HL-60 (cell line): ENCODE results near the gene SLC25A48.

Experiments used
- GABPA ChIP-seq: IDR thresholded peaks from 2 replicates; pipeline ENCODE4 v1.6.1; 2012; ENCODE audit warnings: low read depth
- POLR2AphosphoS5 ChIP-seq: IDR thresholded peaks from 2 replicates; pipeline ENCODE4 v1.6.1; 2012; ENCODE audit warnings: low read depth
- SPI1 ChIP-seq: IDR thresholded peaks from 2 replicates; pipeline ENCODE4 v1.6.1; 2012; ENCODE audit warnings: low read depth, mild to moderate bottlenecking, borderline replicate concordance
- TF ChIP-seq, protein P1 (sequence below): IDR thresholded peaks from one replicate; pipeline ENCODE4 v1.5.1; 2011; ENCODE audit warnings: low read length, control low read depth, inconsistent platforms; ENCODE audit not compliant: insufficient read depth
- TF ChIP-seq, protein P2 (sequence below): IDR thresholded peaks from 2 replicates; pipeline ENCODE4 v1.6.1; 2012; ENCODE audit warnings: low read depth; ENCODE audit not compliant: insufficient replicate concordance

DNA sequence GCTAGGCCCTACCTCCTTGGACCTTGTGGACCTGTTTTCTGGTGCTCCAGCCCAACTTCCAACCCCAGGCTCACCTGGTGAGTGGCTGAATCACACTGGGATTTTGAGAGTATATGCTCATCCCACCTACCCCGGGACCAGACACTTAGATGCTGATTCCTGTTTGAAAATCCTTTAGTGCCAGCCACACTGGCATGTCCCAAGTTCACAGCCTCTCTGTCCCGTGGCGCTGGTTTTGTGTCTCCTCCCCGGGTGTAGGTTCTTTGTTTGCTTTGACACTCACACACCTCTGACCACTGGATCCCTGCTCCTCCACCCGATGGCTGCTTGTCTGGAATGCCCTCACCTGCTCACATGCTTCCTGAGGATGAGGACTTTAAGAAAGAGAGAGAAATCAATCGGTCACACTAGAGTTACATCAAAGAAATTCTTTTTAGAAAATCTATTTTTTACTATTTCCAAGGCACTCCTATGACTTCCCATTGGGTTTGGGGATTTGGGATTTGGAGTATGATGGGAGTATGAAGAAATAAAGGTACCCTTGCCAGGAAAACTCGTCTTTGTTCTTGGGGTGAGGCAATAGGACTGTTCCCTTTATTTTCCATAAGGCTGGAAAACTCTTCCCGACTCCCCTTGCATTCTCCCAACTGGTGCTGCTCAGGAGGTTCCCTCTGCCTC lies 7.3 kb upstream of the SLC25A48 start:
- TF ChIP-seq, protein P1, sequence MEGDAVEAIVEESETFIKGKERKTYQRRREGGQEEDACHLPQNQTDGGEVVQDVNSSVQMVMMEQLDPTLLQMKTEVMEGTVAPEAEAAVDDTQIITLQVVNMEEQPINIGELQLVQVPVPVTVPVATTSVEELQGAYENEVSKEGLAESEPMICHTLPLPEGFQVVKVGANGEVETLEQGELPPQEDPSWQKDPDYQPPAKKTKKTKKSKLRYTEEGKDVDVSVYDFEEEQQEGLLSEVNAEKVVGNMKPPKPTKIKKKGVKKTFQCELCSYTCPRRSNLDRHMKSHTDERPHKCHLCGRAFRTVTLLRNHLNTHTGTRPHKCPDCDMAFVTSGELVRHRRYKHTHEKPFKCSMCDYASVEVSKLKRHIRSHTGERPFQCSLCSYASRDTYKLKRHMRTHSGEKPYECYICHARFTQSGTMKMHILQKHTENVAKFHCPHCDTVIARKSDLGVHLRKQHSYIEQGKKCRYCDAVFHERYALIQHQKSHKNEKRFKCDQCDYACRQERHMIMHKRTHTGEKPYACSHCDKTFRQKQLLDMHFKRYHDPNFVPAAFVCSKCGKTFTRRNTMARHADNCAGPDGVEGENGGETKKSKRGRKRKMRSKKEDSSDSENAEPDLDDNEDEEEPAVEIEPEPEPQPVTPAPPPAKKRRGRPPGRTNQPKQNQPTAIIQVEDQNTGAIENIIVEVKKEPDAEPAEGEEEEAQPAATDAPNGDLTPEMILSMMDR = no peak
- TF ChIP-seq POLR2AphosphoS5 (no peak), GABPA (no peak), SPI1 (no peak)
- TF ChIP-seq, protein P2, sequence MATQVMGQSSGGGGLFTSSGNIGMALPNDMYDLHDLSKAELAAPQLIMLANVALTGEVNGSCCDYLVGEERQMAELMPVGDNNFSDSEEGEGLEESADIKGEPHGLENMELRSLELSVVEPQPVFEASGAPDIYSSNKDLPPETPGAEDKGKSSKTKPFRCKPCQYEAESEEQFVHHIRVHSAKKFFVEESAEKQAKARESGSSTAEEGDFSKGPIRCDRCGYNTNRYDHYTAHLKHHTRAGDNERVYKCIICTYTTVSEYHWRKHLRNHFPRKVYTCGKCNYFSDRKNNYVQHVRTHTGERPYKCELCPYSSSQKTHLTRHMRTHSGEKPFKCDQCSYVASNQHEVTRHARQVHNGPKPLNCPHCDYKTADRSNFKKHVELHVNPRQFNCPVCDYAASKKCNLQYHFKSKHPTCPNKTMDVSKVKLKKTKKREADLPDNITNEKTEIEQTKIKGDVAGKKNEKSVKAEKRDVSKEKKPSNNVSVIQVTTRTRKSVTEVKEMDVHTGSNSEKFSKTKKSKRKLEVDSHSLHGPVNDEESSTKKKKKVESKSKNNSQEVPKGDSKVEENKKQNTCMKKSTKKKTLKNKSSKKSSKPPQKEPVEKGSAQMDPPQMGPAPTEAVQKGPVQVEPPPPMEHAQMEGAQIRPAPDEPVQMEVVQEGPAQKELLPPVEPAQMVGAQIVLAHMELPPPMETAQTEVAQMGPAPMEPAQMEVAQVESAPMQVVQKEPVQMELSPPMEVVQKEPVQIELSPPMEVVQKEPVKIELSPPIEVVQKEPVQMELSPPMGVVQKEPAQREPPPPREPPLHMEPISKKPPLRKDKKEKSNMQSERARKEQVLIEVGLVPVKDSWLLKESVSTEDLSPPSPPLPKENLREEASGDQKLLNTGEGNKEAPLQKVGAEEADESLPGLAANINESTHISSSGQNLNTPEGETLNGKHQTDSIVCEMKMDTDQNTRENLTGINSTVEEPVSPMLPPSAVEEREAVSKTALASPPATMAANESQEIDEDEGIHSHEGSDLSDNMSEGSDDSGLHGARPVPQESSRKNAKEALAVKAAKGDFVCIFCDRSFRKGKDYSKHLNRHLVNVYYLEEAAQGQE = no peak
